ENCODE measurements around the gene ACTN1.
"Not testable (repeated sequence)": the region's sequence is repeated elsewhere in the genome, so short reads cannot be mapped to it uniquely, and the experiment has no call there.

The ACTN1 gene

GRCh38 chr14:68979021-68979721, at the start of gene ACTN1:
TSS of gene ACTN1 (minus strand) at chr14:68979302. CDS start at chr14:68979056, 246 bp downstream.
- peak; percentile 37 for DNase-seq (ENCODE audit: low read depth)

GRCh38 chr14:69027242-69027913, 48.3 kb upstream of the ACTN1 start:
- no peak for DNase-seq (ENCODE audit: low read depth)

GRCh38 chr14:69023035-69023434, 43.9 kb upstream of the ACTN1 start:
- no peak for DNase-seq (ENCODE audit: low read depth)

DNA sequence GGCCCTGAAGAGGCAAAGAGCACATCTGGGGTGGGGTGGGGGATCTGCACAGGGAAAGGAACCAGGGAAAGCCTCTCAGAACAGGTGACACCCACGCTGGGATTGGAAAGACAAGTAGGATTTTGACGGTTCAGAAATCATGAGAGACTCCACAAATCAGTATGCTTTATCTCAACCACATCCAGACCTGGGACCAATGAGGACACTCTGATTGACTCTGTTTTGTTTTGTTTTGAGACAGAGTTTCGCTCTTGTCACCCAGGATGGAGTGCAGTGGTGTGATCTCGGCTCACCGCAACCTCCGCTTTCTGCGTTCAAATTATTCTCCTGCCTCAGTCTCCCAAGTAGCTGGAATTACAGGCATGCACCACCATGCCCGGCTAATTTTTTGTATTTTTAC, 43.0 kb upstream of the ACTN1 start:
- DNase-seq (ENCODE audit: low read depth) = not testable (repeated sequence)

DNA sequence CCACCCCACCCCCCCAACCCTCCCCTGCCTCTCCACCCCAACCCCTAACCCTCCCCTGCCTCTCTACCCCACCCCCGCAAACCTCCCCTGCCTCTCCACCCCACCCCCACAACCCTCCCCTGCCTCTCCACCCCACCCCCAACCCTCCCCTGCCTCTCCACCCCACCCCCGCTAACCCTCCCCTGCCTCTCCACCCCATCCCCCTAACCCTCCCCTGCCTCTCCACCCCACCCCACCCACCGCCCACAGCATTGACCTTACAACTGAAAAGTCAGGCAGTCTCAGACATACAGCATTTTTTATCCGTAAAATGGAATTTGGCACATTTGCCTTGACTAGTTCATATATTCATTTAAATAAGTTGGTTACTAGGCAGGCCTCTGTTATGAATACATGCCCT, 38.6 kb upstream of the ACTN1 start:
- DNase-seq (ENCODE audit: low read depth) = no peak

GRCh38 chr14:69014829-69015259, 35.7 kb upstream of the ACTN1 start:
- no peak for DNase-seq (ENCODE audit: low read depth)

- DNase-seq (ENCODE audit: low read depth) = no peak
Measured at GRCh38 chr14:69013943-69014782, 35.1 kb upstream of the ACTN1 start.

DNA sequence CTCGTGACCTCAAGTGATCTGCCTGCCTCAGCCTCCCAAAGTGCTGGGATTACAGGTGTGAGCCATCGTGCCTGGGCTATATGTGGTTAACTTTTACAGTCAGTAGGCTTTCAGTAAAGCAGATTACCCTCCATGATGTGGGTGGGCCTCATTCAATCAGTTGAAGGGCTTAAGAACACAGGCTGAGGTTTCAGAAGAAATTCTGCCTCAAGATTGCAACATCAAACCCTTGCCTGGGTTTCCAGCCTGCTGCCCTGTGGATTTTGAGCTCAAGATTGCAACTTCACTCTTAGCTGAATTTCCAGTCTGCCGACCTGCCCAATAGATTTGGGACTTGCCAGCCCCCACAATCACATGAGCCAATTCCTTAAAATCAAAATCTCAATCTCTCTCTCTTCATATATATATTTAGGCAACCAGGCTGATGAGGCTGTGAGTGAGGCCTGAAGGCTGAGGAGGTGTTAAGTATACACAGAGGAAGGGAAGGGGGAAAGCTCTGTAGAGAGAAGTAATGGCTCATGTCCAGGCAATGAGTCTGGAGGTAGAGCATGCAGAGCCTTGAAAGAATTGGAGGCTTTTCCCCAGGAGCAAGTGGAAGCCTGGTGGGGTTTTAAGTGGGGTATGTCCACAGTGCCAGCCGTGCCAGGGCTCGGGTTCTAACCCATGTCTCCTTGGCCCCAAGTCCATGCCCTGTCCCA, 33.3 kb upstream of the ACTN1 start:
- DNase-seq (ENCODE audit: low read depth) = no peak

- no peak for DNase-seq (ENCODE audit: low read depth)
Measured at GRCh38 chr14:69010648-69011047, 31.5 kb upstream of the ACTN1 start.

DNA sequence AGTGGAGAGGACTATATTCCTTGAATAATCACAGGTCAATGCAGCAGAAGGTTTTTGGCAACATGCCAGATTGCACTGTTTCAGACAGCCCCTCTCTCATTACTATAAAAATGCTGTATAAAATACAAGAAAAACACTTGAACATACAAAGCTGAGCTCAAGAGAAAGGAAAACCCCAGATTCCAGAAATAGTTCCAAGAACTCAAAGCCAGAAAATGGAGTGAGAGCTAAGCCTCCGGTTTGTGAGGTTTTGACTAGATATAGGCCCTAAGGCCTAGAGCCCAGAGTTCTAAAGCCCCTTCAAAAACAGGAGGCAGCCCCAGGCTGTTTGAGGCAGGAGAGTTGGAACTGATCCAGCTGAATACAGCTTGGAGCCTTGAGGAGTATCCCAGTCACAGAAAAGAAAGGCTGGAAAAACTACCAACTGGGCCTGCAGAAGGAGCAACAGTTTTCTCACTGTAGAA, 29.4 kb upstream of the ACTN1 start:
- DNase-seq (ENCODE audit: low read depth) = no peak

- no peak for DNase-seq (ENCODE audit: low read depth)
Measured at GRCh38 chr14:69006346-69006745, 27.2 kb upstream of the ACTN1 start.

DNA sequence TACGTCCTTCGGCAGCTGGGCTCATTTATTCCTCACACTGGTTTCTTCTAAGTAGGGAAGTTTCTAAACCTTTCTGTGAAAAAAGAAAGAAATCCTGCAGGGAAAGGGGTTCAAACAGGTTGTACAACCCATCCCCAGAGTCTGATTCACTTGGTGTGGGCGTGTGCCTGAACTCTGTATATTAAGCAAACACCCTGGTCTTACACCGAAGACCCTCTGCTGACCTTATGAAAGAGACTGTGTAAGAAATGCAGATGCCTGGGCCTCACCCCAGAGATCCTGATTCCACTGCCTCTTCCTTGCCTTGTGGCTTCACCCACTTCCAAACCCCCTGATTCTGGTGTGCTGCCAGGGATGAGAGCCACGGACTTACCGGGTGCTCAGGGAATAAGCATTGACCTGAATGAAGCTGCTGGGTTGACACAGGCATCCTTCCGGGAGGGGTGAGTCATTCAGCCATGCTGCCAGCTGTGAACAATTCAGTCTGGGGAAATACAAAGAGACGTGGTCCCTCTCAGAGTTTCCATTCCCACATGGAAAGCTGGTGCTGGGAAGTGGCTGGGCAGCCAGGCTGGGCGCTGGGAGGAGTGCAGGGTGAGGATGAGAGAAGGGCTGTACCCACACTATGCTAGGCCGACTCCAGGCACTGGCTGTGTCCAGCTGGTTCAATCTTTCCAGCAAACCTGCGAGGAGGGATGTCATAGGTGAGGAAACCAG, 26.5 kb upstream of the ACTN1 start:
- DNase-seq (ENCODE audit: low read depth) = no peak

- no peak for DNase-seq (ENCODE audit: low read depth)
Measured at GRCh38 chr14:69004731-69005431, 25.8 kb upstream of the ACTN1 start.

DNA sequence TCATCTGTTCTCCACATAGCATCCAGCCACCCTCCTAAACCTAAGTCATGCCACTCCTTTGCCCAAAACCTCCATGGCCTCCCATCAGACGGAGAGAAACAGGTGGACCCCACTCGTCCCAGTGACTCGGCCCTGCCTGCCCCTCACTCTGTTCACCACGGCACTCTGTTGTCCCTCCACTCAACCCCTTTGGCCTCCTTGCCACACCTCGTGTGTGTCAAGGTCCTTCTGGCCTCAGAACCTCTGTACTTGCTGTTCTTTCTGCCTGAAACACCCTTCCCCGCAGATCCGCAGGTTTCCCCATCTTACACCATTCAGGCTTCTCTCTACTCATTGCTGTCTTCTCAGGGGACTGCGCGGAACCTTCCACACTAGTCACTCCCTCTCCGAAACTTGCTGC, 24.5 kb upstream of the ACTN1 start:
- no peak for DNase-seq (ENCODE audit: low read depth)

- no peak for DNase-seq (ENCODE audit: low read depth)
Measured at GRCh38 chr14:69002069-69002468, 23.0 kb upstream of the ACTN1 start.

DNA sequence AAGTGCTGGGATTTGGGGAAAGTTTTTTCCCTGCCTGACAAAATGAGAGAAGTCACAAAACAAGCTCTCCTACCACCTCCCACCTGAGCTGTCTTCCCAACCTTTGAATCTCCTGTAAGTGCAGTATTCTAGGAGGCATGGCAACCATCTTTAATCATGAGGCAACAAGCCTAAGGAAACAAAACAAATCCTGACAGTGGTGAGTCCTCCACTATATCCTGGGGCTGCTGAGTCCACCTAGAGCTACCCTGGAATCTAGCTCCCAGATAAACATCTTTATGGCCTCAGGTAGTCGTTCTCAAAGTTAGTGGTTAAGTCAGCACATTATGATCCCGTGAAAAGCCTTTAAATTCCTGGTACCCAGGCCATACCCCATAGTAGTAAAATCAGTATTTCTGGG, 22.3 kb upstream of the ACTN1 start:
- DNase-seq (ENCODE audit: low read depth) = no peak

DNA sequence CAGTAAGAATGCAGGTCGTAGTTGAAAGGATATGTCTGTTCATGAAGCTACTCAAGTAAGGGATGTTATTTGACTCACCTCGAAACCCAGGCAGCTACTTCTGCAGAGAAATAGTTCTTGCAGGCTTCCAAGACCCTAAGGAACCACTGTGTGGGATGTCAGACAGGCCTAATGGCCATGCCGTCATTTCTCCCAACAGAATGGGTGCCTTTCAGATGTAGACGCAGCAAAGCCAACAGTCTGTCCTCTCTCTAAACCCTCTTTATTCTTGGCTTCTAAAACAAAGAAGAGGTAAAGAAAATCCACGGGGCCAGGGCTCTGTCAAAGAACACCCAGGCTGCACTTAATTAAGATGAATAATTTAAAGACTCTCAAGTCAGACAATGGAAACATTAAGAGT, 19.0 kb upstream of the ACTN1 start:
- no peak for DNase-seq (ENCODE audit: low read depth)

- DNase-seq (ENCODE audit: low read depth) = no peak
Measured at GRCh38 chr14:68995731-68996130, 16.6 kb upstream of the ACTN1 start.

GRCh38 chr14:68994056-68994455, 15.0 kb upstream of the ACTN1 start:
- DNase-seq (ENCODE audit: low read depth) = no peak

GRCh38 chr14:68987653-68988036, 8.5 kb upstream of the ACTN1 start:
- DNase-seq (ENCODE audit: low read depth) = no peak
